HG02885 (cell line): ENCODE data around the gene AGXT.

Experiments
- ATAC-seq: cut with Tn5 transposase; IDR thresholded peaks from one replicate; pipeline ENCODE4 v1.9.1; 2021; ENCODE audit warnings: mild to moderate bottlenecking; ENCODE audit not compliant: unreplicated experiment, poor library complexity

AGXT gene

GRCh38 chr2:240884221-240884620 lies 15.6 kb downstream of the AGXT start:
- ATAC-seq: no peak

GRCh38 chr2:240884745-240885144 lies 16.1 kb downstream of the AGXT start:
- no peak for ATAC-seq

- ATAC-seq: no peak
Observed at GRCh38 chr2:240885566-240885965, 16.9 kb downstream of the AGXT start.

GRCh38 chr2:240886023-240886565 lies 17.5 kb downstream of the AGXT start:
- no peak for ATAC-seq

- no peak for ATAC-seq
Observed at GRCh38 chr2:240886678-240887609, 18.3 kb downstream of the AGXT start.

GRCh38 chr2:240887631-240888030 lies 19.0 kb downstream of the AGXT start:
- ATAC-seq: no peak

- no peak for ATAC-seq
Observed at GRCh38 chr2:240888130-240888889, 19.7 kb downstream of the AGXT start.

GRCh38 chr2:240888890-240889573 lies 20.4 kb downstream of the AGXT start:
- no peak for ATAC-seq

- ATAC-seq: no peak
Observed at GRCh38 chr2:240889601-240890560, 21.3 kb downstream of the AGXT start.

- ATAC-seq: no peak
Observed at GRCh38 chr2:240890691-240891090, 22.1 kb downstream of the AGXT start.

GRCh38 chr2:240891492-240892340 lies 23.1 kb downstream of the AGXT start:
- no peak for ATAC-seq

- ATAC-seq: no peak
Observed at GRCh38 chr2:240892356-240892755, 23.7 kb downstream of the AGXT start.

- no peak for ATAC-seq
Observed at GRCh38 chr2:240892925-240893324, 24.3 kb downstream of the AGXT start.

- no peak for ATAC-seq
Observed at GRCh38 chr2:240893363-240893844, 24.8 kb downstream of the AGXT start.

- no peak for ATAC-seq
Observed at GRCh38 chr2:240894006-240894405, 25.4 kb downstream of the AGXT start.

GRCh38 chr2:240894836-240895558 lies 26.4 kb downstream of the AGXT start:
- ATAC-seq: no peak

- ATAC-seq: no peak
Observed at GRCh38 chr2:240895656-240896388, 27.2 kb downstream of the AGXT start, which contains the start of gene MAB21L4. MAB21L4 (minus strand) TSS chr2:240896156; CDS start chr2:240895997, 159 bp downstream.
